Spinal cord (tissue), 10 donors: ENCODE data around the gene MOB3B. TPM values are rescaled to one million over a fixed set of nuclear protein-coding genes. Genes with fewer than 3 reads are reported as not detected.
A peak's percentile ranks its signal among the peaks of the same experiment; 100 is the strongest.

ENCODE experiments used
- DNase-seq, 6 donors: peaks; one replicate each; pipeline versions ENCODE4 v3.0.0 to v3.0.0-alpha.2; 2013 to 2015; ENCODE audit warnings: low spot score in 6 of 6, low read depth in 4 of 6
- H3K27ac ChIP-seq: one replicate; pipeline ENCODE4 v1.5.1; 2013; ENCODE audit warnings: low read depth, low read length, control low read depth
- H3K27me3 ChIP-seq: one replicate; pipeline ENCODE4 v1.6.1; 2013; ENCODE audit warnings: low read length; ENCODE audit not compliant: control insufficient read depth, insufficient read depth
- H3K36me3 ChIP-seq: one replicate; pipeline ENCODE4 v1.6.1; 2013; ENCODE audit warnings: low read length; ENCODE audit not compliant: control insufficient read depth, insufficient read depth
- H3K4me1 ChIP-seq: one replicate; pipeline ENCODE4 v1.6.1; 2013; ENCODE audit warnings: low read length; ENCODE audit not compliant: control insufficient read depth, insufficient read depth
- H3K4me3 ChIP-seq: one replicate; pipeline ENCODE4 v1.5.1; 2013; ENCODE audit warnings: low read depth, low read length, control low read depth
- H3K9me3 ChIP-seq: one replicate; pipeline ENCODE4 v1.6.1; 2013; ENCODE audit warnings: low read length; ENCODE audit not compliant: control insufficient read depth, insufficient read depth
- WGBS: methylation state at CpG from one replicate; pipeline ENCODE4 v1.1.5; 2013; ENCODE audit warnings: missing lambda C conversion rate; ENCODE audit not compliant: insufficient coverage; 5-methylcytosine and 5-hydroxymethylcytosine counted together
- polyA plus RNA-seq, 2 donors: library from polyadenylated mRNA; unstranded; fragments of 120-200 nt; gene quantifications; one replicate each; pipeline ENCODE4 v1.2.1, GENCODE V29; 2013; ENCODE audit not compliant: insufficient read length in 2 of 2
- total RNA-seq, 2 donors: library from RNA; depleted of rRNA in 1 of 2; stranded (reverse); fragments of 120-200 nt in 1 of 2; fragments of >200 nt in 1 of 2; gene quantifications; one replicate each; pipeline versions ENCODE4 v1.2.3 to v1.2.4, GENCODE V29; 2013 to 2014
- donor health status: healthy.

MOB3B gene
- total and polyA plus RNA-seq, 4 donors, result 9.4 to 34.9 (median 16.0) TPM

- DNase-seq, result no peak
- H3K4me3 ChIP-seq, result no peak overlapping the region
- H3K27me3 ChIP-seq, result no peaks in the 10 kb centered on the region
- no peaks in the 10 kb centered on the region for H3K9me3 ChIP-seq
- no peak overlapping the region for H3K27ac ChIP-seq
- no peaks in the 10 kb centered on the region for H3K36me3 ChIP-seq
- H3K4me1 ChIP-seq, result peaks cover 7% of the 10 kb centered on the region
Observed at GRCh38 chr9:27523141-27523540, 6.5 kb downstream of the MOB3B start.

GRCh38 chr9:27520986-27521385 is 8.6 kb downstream of the MOB3B start:
- no peaks in the 10 kb centered on the region for H3K9me3 ChIP-seq
- WGBS, result no CpG with 5 or more reads among the region's 4 CpGs

DNA sequence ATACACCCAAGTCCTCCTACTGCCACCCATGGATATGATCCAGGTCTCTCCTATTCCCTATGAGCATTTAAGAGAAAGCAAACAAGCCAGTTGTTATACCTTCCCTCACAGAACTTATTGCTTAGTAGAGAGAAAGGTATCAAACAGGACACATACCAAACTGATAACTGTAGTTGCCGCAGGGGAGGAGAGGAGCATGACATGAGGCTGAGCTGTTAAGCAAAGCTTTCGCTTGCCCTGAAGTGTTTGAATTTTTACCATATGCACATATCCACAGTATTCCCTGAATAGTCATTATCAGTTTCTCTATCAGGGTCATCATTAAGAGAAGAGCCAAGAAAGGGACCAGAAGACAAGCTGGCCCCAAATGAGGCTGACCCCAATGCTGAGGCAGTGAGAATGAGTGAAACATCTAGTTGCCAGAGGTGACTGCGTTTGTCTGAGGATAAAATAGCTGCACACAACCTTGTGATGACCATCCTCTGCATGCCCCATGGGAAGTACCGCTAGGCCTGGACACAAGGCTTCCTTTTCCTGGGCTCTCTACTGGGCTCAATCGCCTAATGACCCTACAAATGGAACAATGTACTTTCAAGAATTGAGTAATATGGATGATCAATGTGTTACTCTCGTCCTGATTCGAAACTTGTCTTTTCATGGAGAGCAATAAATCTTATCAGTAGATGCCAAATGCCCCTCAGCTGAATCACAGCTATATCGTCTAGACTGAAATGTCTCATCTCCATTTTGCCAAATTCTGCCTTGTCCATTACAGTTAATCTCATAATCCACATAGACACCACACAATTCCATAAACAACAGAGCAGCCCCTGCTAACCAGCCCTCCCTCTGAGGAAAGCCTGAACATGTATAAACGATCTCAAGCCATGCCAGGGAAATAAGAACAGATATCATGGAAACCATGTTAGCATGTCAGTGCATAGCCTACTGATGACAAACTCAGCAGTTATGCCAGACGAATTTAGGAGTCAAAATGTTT is 9.8 kb downstream of the MOB3B start:
- no peak for DNase-seq
- no peak overlapping the region for H3K27ac ChIP-seq
- H3K27me3 ChIP-seq, result no peaks in the 10 kb centered on the region
- H3K4me1 ChIP-seq, result no peaks in the 10 kb centered on the region
- 88% methylated on average over 4 of the region's 10 CpGs for WGBS
- H3K36me3 ChIP-seq, result no peaks in the 10 kb centered on the region
- H3K4me3 ChIP-seq, result no peak overlapping the region
- H3K9me3 ChIP-seq, result no peaks in the 10 kb centered on the region

More at GRCh38 chr9:27520986-27521385, 8.6 kb downstream of the MOB3B start:
- H3K4me3 ChIP-seq, result no peak overlapping the region
- no peaks in the 10 kb centered on the region for H3K27me3 ChIP-seq
- no peaks in the 10 kb centered on the region for H3K4me1 ChIP-seq
- H3K27ac ChIP-seq, result no peak overlapping the region
- H3K36me3 ChIP-seq, result no peaks in the 10 kb centered on the region
- no peak for DNase-seq

DNA sequence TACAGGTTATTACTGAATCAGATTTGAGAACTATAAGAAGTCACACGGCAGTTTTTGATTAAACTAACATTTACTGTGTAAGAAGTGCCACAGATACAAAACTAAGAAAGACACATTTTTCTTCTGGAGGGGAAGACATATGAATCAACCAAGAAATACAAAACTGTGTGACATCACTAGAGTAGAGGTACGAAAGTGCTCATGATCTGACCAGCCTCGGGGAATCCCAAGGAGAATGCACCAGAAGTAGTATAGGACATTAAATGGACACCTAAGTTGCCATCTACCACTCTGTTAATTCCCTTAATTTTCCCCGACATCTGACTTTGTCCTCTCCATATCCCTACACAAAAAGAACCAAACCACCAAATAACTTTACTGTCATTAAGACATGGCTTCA is 10.8 kb downstream of the MOB3B start:
- DNase-seq, result no peak
- WGBS, result 93% methylated on average over 3 of the region's 4 CpGs
- Histone ChIP-seq H3K27ac (no peak overlapping the region), H3K4me3 (no peak overlapping the region), H3K9me3 (no peaks in the 10 kb centered on the region), H3K4me1 (no peaks in the 10 kb centered on the region), H3K36me3 (no peaks in the 10 kb centered on the region), H3K27me3 (no peaks in the 10 kb centered on the region)

DNA sequence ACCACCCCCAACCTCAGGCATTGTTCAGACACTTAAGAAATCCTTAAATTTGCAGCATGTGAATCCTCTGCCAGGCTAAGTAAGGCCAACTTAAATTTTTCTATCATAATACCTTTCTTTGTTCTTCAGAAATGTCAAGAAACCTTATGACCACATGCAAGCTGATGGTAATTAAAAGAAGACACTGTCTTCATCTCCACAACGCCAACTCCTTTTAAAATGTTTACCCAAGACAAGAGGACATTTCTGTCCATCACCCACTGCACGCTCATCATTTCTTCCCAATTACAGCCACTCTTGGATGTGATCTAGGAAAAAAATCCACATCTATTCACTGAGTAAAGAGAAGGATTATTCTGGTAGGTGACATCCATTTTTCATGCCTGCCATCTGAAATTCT is 11.6 kb downstream of the MOB3B start:
- no CpG with 5 or more reads among the region's 2 CpGs for WGBS
- no peaks in the 10 kb centered on the region for H3K36me3 ChIP-seq

DNA sequence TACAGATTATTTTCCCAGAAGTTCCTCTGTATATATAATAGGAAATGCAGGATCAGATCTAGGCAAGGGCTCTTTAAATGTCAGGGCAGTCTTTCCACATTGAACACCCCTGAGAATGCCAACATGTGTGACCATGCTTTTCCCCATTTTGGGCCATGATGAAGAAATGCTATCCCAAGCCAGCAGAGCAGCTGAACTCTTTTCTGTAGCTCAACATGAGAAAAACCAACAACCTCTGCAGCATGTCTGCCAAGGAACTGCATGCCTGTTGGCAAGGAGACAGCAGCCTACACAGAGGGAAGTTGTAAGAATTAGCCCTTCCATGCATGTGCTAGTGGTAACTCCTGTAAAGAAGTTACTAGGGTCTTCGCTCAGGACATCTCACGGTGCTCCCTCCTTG is 15.1 kb downstream of the MOB3B start:
- H3K4me3 ChIP-seq, result no peak overlapping the region
- no peaks in the 10 kb centered on the region for H3K9me3 ChIP-seq
- DNase-seq, result peak in 2 of 6 donors; percentile 21 to 75
- no peaks in the 10 kb centered on the region for H3K36me3 ChIP-seq
- H3K27me3 ChIP-seq, result no peaks in the 10 kb centered on the region
- no peaks in the 10 kb centered on the region for H3K4me1 ChIP-seq
- no peak overlapping the region for H3K27ac ChIP-seq
- no CpG with 5 or more reads among the region's 2 CpGs for WGBS

More for the DNA sequence above, 11.6 kb downstream of the MOB3B start:
- H3K9me3 ChIP-seq, result no peaks in the 10 kb centered on the region
- no peaks in the 10 kb centered on the region for H3K4me1 ChIP-seq
- no peak for DNase-seq
- no peaks in the 10 kb centered on the region for H3K27me3 ChIP-seq
- no peak overlapping the region for H3K27ac ChIP-seq
- no peak overlapping the region for H3K4me3 ChIP-seq

- no peaks in the 10 kb centered on the region for H3K36me3 ChIP-seq
- 79% methylated on average over 2 of the region's 2 CpGs for WGBS
- no peaks in the 10 kb centered on the region for H3K27me3 ChIP-seq
- no peak overlapping the region for H3K27ac ChIP-seq
- H3K4me3 ChIP-seq, result no peak overlapping the region
- no peaks in the 10 kb centered on the region for H3K9me3 ChIP-seq
- no peaks in the 10 kb centered on the region for H3K4me1 ChIP-seq
- no peak for DNase-seq
Observed at GRCh38 chr9:27511771-27512170, 17.8 kb downstream of the MOB3B start.

DNA sequence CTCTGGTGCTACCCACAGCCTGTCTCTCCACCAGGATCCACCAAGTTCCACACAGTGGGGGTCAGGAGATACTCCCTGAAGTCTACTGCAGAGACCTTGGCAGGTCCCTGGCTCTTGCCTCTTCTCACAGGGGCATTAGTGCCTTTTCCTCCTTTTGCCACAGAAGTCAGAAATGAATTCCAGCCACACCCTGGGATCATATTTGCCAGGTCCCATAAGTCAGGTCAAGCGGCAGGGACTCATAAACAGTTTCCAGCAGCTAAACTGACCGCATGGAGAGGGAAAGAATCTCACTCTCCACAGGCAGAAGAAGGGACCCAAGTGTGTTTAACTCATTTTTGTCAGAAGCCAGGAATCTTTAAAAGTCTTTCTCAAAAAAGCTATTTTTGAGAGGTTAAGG is 18.8 kb downstream of the MOB3B start:
- Histone ChIP-seq H3K9me3 (no peaks in the 10 kb centered on the region), H3K36me3 (no peaks in the 10 kb centered on the region), H3K27me3 (no peaks in the 10 kb centered on the region), H3K27ac (no peak overlapping the region), H3K4me1 (no peaks in the 10 kb centered on the region), H3K4me3 (no peak overlapping the region)
- no peak for DNase-seq
- WGBS, result no CpG with 5 or more reads among the region's 2 CpGs

DNA sequence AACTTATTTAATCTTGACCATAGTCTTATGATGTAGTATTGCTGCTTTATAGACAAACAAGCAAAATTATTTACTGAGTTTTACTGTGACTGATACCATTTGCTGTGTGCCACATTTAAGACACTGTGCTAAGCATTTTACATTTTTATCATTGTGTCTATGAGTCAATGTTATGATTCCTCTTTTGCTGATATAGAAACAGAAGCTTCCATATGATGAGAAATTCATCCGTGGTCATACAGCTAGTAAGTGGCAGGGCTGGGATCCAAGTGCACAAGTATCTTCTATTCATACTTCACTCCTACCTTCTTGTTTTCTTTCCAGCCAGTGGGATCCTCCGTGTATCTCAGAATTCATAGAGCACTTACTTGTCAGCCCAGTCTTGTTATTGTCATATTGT is 22.6 kb downstream of the MOB3B start:
- no peak overlapping the region for H3K27ac ChIP-seq
- no peaks in the 10 kb centered on the region for H3K27me3 ChIP-seq
- no peaks in the 10 kb centered on the region for H3K9me3 ChIP-seq
- H3K4me1 ChIP-seq, result no peaks in the 10 kb centered on the region
- H3K4me3 ChIP-seq, result no peak overlapping the region
- DNase-seq, result no peak
- no peaks in the 10 kb centered on the region for H3K36me3 ChIP-seq
- WGBS, result 100% methylated on average over 2 of the region's 2 CpGs

GRCh38 chr9:27505744-27506161 is 23.9 kb downstream of the MOB3B start:
- 65% methylated on average over 4 of the region's 5 CpGs for WGBS

More at GRCh38 chr9:27505744-27506161, 23.9 kb downstream of the MOB3B start:
- no peaks in the 10 kb centered on the region for H3K9me3 ChIP-seq
- no peak for DNase-seq
- H3K27ac ChIP-seq, result no peak overlapping the region
- no peaks in the 10 kb centered on the region for H3K4me1 ChIP-seq
- H3K36me3 ChIP-seq, result no peaks in the 10 kb centered on the region
- H3K4me3 ChIP-seq, result no peak overlapping the region
- no peaks in the 10 kb centered on the region for H3K27me3 ChIP-seq
